ENCODE measurements around the gene OR52W1.
A peak's percentile ranks its signal among the peaks of the same experiment; 100 is the strongest.

Gene OR52W1, protein sequence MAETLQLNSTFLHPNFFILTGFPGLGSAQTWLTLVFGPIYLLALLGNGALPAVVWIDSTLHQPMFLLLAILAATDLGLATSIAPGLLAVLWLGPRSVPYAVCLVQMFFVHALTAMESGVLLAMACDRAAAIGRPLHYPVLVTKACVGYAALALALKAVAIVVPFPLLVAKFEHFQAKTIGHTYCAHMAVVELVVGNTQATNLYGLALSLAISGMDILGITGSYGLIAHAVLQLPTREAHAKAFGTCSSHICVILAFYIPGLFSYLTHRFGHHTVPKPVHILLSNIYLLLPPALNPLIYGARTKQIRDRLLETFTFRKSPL

DNA sequence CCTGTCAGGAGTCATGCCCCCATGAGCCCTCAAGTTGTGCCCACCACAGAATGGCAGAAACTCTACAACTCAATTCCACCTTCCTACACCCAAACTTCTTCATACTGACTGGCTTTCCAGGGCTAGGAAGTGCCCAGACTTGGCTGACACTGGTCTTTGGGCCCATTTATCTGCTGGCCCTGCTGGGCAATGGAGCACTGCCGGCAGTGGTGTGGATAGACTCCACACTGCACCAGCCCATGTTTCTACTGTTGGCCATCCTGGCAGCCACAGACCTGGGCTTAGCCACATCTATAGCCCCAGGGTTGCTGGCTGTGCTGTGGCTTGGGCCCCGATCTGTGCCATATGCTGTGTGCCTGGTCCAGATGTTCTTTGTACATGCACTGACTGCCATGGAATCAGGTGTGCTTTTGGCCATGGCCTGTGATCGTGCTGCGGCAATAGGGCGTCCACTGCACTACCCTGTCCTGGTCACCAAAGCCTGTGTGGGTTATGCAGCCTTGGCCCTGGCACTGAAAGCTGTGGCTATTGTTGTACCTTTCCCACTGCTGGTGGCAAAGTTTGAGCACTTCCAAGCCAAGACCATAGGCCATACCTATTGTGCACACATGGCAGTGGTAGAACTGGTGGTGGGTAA, at the start of gene OR52W1:
OR52W1 (plus strand) TSS at position 51 of the 637 bp plus-strand sequence; CDS start at position 51, 0 bp downstream.
- no peak for DNase-seq (ENCODE audit: extremely low spot score, insufficient read length, low read depth)
- no peak for FAIRE-seq

DNA sequence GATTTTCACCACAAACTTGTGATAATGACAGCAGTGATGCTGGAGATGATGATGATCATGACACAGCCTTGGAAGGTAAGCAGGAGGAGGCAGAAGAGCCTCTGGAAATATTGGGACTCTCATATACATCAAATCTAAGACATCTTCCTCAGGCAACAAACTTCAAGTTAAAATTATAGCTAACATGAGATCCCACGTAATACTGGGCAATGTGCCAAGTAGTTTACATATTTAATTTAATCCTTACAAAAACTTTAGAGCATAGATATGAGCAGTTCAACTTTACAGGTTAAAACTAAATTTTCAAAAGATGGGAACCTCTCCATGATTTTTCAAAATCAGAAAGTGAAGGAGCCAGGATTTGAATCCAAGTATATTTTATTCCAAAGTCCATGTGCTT, 47.9 kb upstream of the OR52W1 start:
- FAIRE-seq: no peak
- no peak for DNase-seq (ENCODE audit: extremely low spot score, insufficient read length, low read depth)

DNA sequence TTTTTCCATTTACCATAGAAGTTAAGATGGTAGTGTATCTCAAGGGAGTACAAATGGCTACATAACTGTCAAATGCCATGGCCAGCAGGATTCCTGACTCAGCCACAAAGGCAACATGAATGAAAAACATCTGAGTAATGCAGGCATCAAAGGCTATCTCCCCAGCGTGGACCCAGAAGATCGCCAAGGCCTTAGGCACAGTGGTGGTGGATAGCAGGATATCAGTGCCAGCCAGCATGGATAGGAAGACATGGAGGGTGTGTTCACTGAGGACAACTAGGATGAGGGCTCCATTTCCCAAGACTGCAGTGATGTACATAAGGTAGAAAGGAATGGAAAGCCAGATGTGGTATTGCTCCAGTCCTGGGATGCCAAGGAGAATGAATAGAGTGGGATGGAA, 46.9 kb upstream of the OR52W1 start:
- no peak for DNase-seq (ENCODE audit: extremely low spot score, insufficient read length, low read depth)
- no peak for FAIRE-seq

DNA sequence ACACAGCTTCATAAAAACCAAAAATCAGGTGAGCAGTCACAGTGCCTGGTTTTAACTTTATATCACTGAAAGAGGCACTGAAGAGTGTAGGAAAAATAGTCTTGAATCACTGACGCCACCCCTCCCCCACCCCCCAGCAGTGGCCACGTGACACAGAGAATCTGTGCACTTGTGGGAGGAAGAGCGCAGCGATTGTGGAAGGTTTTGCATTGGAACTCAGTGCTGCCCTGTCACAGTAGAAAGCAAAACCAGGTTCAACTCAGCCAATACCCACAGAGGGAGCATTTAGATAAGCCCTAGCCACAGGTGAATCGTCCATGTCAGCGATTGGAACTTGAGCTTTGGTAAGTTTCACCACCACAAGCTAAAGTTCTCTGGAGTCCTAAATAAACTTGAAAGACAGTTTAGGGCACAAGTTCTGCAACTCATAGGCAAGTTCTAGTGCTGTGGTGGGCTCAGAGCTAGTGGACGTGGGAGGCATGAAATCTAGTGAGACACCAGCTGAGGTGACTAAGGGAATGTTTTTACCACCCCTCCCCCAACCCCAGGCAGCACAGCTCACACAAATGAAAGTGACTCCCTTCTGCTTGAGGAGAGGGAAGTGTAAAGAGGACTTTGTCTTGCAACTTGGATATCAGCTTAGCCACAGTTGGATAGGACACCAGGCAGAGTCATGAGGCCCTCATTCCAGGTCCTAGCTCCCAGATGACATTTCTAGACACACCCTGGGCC, 42.2 kb upstream of the OR52W1 start:
- no peak for FAIRE-seq
- no peak for DNase-seq (ENCODE audit: extremely low spot score, insufficient read length, low read depth)

DNA sequence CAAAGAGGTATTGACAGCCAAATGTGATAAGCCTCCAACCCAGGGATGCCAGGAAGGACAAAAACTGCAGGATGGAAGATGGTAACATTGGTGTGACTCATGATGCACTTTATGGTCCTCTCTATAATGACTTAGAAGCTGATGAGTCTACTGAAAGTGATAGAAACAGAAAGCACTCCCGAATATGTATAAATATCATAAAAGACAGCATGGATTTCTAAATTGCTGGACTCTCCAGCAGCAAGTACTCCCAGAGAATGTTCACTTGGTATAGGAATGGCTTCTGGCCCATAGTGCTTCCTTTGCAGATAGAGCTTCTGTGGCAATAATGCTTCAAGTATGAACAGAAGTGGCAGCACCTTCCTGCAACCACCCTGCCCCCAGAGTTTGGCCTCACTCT, 28.8 kb upstream of the OR52W1 start, which contains the start of gene OR52B2:
OR52B2 (minus strand) TSS at position 101 of the 400 bp plus-strand sequence; CDS start at position 101, 0 bp downstream.
- DNase-seq (ENCODE audit: extremely low spot score, insufficient read length, low read depth) (no peak), FAIRE-seq (no peak)

DNA sequence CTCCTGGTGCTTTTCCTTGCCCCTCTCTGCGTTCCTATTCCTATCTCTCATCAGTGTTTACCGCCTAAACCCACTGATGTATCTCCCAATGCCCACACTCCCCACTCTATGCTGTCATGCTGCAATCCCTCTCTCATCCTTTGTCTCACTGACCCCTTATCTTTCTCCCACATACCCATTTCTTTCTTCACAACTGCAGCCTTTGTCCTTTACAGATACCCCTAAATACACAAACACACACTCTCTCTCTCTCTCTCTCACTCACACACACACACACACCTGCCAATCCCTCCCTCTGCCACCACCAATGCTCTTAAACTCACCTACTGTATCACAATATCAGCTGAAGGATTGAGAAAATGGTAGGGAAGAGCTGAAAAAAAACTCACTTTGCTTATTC, 23.6 kb upstream of the OR52W1 start:
- FAIRE-seq (no peak), DNase-seq (ENCODE audit: extremely low spot score, insufficient read length, low read depth) (no peak)

DNA sequence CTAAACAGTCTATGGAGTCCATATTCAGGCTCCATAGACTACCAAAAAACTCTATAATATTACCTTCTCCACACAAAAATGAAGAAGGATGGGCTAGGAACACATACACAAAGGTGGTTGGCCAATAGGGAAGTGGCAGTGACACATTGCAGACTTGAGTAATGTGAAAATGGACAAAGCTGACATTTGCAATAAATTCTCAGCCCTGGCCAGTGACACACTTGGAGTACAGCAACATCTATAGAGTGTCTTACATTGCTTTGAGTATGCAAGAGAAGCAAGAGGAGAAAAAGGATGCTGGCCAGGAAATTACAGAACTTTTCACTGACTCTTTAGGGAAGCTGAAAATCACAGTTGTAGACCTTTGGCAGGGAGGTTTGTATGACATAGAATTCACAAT, 7.3 kb upstream of the OR52W1 start:
- no peak for DNase-seq (ENCODE audit: extremely low spot score, insufficient read length, low read depth)
- no peak for FAIRE-seq

DNA sequence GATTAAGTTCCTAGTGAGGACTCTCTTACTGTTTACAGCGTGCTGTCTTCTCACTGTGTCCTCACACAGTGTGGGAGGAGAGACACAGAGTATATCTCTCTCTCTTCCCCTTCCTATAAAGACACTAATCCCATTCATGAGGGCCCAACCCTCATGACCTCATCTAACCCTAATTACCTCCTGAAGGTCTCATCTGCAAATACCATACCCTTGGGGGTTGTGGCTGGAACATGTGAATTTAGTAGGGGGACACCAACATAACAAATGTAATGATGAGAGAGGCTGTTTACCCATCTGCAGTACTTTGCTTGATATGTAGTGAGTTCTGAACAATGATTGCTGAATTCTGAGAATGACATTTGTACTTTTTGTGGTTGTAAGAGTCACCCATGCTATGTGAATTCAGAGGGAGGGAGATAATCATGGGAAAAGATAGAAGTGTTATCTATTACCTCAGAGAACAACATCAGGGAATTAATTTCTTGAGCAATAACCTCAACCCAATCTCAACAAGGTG, 4.9 kb upstream of the OR52W1 start:
- FAIRE-seq: no peak
- no peak for DNase-seq (ENCODE audit: extremely low spot score, insufficient read length, low read depth)

DNA sequence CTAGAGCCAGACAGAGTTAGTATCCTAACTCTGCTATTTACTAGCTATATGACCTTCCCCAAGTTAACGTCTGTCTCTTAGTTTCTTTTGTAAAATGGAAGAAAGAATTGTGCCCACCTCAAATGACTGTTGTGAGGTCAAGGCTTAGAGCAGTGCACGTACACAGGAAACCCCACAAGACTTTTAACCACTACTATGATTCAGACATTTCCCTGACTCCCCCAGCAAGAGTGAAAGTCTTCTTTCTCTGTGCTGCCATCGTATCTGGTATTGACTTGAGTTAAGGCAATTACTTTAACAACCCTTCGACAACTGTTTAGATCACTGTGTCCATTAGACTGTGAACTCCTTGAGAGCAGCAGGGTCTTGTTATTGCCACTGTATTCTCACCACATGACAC, 2.6 kb upstream of the OR52W1 start:
- DNase-seq (ENCODE audit: extremely low spot score, insufficient read length, low read depth) (no peak), FAIRE-seq (no peak)

DNA sequence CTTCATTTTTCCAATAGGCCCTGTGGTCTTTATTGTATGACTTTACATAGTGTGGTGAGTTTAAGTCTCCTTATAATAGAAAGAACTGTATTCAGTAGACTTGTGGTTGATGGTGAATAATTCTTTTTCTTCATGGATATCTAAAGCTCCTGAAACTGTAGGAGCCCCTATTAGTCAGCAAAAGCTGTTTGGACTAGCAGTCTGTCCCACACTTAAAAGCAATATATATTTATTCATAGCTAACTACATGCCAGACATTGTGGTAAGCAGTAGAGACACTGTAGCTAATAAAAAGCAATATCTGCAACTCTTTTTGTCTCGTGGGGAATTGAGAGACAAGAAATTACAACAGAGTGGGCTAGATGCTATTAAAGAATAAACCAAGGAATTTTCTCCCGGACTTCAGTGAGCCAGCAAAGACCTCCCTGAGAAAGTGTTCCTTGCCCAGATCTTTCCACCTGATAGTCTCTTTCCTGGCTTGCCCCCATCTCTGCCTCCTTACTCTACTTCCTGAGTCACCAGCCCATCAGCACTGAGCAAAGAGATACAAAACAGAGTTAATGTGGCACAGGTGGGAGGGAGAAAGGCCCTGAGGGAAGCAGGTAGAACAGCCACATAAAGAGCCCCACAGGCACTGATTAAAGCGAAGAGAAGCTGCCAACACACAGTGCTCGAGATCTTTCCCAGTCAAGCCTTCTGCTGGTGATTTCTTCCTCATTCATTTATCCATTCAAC, 1.4 kb upstream of the OR52W1 start:
- DNase-seq (ENCODE audit: extremely low spot score, insufficient read length, low read depth) (no peak), FAIRE-seq (no peak)

DNA sequence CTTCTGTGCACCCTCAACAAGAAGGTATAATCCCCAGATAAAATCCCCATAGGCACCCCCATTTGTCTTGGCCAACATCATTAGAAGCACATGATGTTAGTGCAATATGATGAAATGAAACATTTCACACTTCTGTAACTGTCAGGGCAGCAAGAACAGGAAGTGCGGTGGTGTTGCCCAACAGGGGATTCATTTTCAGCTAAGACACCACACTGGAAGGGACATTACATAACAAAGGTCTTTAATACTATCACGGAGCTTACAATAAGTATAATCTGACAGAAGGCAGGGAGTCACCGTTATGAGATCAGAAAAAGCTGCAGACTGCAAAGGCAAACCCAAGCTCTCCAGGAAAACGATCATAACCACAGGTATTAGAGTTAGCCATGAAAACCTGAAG, 2.0 kb downstream of the OR52W1 start:
- no peak for DNase-seq (ENCODE audit: extremely low spot score, insufficient read length, low read depth)
- no peak for FAIRE-seq

DNA sequence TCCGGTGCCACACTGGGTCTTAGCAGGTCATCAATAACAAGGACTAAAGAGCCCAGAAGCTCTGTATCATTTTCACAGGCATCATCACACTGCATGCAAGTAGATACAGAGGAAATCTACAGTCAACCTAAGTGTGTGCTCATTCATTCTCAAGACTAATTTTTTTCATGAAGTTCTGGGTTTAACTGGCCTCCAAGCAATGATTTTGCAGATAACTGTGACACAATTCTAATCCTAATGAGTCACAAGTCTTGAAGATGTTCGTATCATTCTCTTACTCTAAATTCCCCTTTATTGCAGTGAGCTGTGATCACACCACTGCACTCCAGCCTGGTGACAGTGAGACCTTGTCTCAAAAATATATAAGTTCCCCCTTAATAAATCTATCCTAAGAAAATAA, 2.5 kb downstream of the OR52W1 start:
- no peak for FAIRE-seq
- no peak for DNase-seq (ENCODE audit: extremely low spot score, insufficient read length, low read depth)

DNA sequence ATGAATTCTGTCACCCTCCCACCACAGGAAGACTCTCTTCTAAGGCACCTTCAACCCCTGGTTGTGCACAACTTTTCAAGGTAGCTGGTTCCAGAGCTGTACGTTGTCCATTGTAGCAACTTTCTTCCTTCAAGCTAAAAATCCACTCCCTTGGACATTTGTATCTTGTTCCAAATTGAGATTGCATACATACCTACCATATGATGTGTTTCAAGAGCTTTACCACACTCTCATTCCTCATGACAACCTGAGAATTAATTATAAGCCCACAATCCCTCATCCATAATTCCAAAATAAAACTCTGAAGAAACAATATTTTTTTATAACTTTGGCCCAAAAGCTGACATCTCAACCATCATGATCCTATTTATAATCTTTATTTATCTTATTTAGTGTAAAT, 3.0 kb downstream of the OR52W1 start:
- DNase-seq (ENCODE audit: extremely low spot score, insufficient read length, low read depth): no peak
- FAIRE-seq: no peak

DNA sequence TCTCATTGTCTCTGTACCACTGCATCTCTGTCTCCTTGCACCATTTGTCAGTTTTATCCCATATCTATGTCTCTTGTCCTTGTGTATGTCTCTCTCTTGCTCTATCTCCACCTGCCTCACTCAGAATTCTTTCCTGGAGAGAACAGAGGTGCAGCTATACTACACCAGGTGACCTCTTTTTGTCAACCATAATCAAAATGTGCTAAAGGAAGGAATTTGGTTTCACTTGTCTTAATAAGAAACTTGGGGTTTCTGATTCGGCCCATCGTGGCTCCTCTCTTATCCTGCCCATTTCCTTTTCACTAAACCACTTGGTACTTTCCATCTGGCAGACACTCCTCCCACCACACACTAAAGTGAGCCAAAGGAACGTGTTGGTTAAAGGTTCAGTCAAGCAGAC, 4.3 kb downstream of the OR52W1 start:
- no peak for DNase-seq (ENCODE audit: extremely low spot score, insufficient read length, low read depth)
- FAIRE-seq: peak; percentile 89

DNA sequence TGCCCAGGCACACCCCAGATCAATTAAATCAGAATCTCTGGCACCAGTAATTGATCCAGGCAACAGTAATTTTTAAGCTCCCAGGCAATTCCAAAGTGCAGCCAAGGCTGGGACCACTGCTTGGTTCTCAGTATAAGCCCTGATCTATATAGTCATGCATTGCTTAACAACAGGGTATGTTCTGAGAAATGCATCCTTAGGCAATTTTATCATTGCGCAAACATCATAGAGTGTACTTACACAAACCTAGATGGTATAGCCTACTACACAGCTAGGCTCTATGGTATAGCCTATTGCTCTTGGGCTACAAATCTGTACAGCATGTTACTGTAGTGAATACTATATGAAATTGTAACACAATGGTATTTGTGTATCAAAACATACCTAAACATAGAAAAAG, 5.7 kb downstream of the OR52W1 start:
- FAIRE-seq: no peak
- no peak for DNase-seq (ENCODE audit: extremely low spot score, insufficient read length, low read depth)

DNA sequence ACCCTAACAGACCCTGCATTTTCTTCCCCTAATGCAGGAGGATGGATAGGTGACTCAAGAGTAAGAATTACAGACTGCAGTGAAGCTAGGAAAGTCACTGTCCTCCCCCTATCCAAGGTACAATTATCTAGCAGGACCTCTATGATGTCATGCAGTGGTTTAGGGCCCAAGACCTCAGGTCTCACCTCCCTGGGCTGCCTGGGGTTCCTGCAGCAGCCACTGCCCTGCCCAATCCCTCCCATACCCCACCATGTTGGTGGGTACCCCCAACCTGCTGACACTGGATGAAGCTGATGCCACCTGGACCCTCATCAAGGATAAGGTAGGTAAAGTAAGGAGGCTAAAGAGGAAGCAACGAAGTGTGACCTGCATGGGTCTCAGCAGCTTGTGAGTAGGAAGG, 6.3 kb downstream of the OR52W1 start, which contains the start of gene C11orf42:
C11orf42 (plus strand) TSS at position 192 of the 400 bp plus-strand sequence; CDS start at position 251, 59 bp downstream.
- no peak for FAIRE-seq
- no peak for DNase-seq (ENCODE audit: extremely low spot score, insufficient read length, low read depth)

DNA sequence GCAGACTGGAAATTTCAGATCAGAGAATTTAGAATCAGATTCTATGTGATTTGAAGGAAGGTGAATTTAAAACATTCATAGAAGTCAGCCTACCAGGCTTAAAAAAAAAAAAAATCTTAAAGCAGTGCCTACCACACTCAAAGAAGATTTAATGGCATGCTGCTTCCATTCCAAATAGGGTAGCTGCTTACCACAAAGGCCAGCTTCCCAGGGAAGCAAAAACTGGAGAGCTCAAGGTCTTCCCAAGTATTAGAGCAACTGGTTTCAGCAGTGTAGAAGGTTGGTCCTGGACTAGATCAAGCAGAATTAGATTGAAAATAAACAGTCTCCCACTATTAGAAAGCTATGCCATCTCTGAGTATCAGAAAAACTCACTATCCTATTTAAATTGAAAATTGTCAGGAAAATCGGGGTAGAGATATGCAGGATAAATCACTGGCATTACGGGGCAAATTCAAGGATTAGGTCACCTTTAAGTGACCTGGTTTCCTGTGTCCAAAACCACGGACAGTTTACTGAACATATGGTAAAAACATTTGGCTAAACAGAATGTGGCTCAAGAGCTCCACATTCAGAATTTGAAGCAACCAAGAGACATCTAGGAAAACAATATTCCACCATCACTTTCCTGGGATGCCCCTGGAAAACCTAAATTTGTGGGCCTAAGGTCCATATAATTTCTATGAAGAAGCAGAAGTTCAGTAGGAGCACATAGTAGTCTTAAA, 7.6 kb downstream of the OR52W1 start:
- DNase-seq (ENCODE audit: extremely low spot score, insufficient read length, low read depth) (no peak), FAIRE-seq (no peak)

DNA sequence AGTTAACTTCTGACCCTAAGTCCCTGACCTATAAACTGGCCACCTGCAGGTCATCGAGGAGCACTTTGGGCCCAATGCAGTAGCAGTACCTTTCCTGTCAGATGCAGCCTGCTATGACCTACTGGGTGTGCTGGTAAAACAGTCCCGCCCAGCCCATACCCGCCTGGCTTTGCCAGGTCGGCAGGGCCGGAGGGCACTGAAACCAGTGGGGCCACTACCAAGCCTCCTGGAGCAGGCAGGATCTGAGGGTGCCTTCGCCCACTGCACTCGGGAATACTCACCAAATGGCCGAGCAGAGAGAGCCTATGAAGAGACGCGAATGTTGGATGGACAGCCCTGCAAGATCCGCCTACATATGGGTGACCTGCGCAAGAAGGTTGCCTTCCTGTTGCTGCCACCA, 10.8 kb downstream of the OR52W1 start:
- FAIRE-seq (no peak), DNase-seq (ENCODE audit: extremely low spot score, insufficient read length, low read depth) (no peak)

DNA sequence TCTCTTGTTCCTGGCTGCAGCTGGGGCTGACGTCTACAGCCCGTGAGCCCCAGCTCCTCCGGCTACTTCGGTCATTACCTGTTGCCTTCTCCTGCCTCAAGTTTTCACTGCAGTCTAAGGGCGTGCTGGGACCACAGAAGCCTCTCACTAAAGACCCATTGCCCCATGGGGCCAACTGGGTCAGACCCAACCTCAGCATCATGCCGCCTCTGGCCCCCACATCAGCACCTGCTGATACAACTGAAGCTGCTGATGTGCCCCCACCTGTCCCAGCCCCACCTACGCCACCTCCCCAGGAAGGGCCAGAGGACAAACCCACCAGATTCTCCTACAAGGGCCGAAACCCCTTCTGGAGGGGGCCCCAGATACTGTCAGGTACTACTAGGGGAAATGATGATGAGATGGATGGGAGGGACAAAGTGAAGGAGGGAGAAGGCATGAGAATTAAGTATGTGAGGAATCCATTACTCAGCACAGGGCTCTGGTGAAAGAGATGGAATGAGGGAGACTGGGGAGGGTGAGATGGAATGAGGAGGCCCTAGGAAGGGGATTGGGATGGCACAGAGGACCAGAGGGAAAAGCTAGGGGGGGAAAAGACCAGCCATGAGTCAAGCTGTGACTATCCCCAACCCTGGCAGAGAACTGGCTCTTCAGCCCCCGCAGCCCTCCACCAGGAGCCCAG, 11.4 kb downstream of the OR52W1 start:
- DNase-seq (ENCODE audit: extremely low spot score, insufficient read length, low read depth): no peak
- no peak for FAIRE-seq
